Loucy (cell line): ENCODE measurements around the gene ASH1L.

Experiments
- H2AFZ ChIP-seq: fragments of 200-600 bp; sonication (generic); 2 replicates; pipeline ENCODE4 v1.6.0; 2016; ENCODE audit warnings: antibody characterized with exemption, mild to moderate bottlenecking, low read length, moderate library complexity
- H3F3A ChIP-seq: fragments of 200-600 bp; 2 replicates; pipeline ENCODE4 v1.6.0; 2016; ENCODE audit warnings: antibody characterized with exemption, low read depth, mild to moderate bottlenecking
- H3K27me3 ChIP-seq: fragments of 200-600 bp; sonication (generic); 2 replicates; pipeline ENCODE4 v1.6.1; 2014; ENCODE audit warnings: low read length, mild to moderate bottlenecking; ENCODE audit not compliant: insufficient read depth, poor library complexity, severe bottlenecking
- H3K36me3 ChIP-seq: fragments of 200-600 bp; sonication (generic); 2 replicates; pipeline ENCODE4 v1.6.1; 2016; ENCODE audit warnings: low read length; ENCODE audit not compliant: insufficient read depth
- H3K4me1 ChIP-seq: fragments of 200-600 bp; sonication (generic); 2 replicates; pipeline ENCODE4 v1.5.1; 2014; ENCODE audit warnings: low read length, mild to moderate bottlenecking; ENCODE audit not compliant: insufficient read depth, poor library complexity, severe bottlenecking
- H3K4me2 ChIP-seq: fragments of 200-600 bp; sonication (generic); 2 replicates; pipeline ENCODE4 v1.6.0; 2014; ENCODE audit warnings: antibody characterized with exemption, low read length, low read depth, mild to moderate bottlenecking; ENCODE audit not compliant: poor library complexity, severe bottlenecking
- H3K4me3 ChIP-seq: fragments of 200-600 bp; sonication (generic); 2 replicates; pipeline ENCODE4 v1.5.1; 2014; ENCODE audit warnings: low read length, mild to moderate bottlenecking, mixed read lengths; ENCODE audit not compliant: poor library complexity, severe bottlenecking
- H3K79me2 ChIP-seq: fragments of 200-600 bp; sonication (generic); 2 replicates; pipeline ENCODE4 v1.6.1; 2014; ENCODE audit warnings: low read length; ENCODE audit not compliant: insufficient read depth
- H3K9ac ChIP-seq: fragments of 200-600 bp; sonication (generic); 2 replicates; pipeline ENCODE4 v1.6.0; 2014; ENCODE audit warnings: mild to moderate bottlenecking, low read depth, low read length, moderate library complexity; ENCODE audit not compliant: poor library complexity, severe bottlenecking
- H3K9me2 ChIP-seq: fragments of 200-600 bp; sonication (generic); replicated peaks from 2 replicates; pipeline ENCODE4 v1.6.1; 2016; ENCODE audit warnings: low read depth, low read length, mixed read lengths
- H3K9me3 ChIP-seq: fragments of 200-600 bp; sonication (generic); 2 replicates; pipeline ENCODE4 v1.6.1; 2014; ENCODE audit warnings: mild to moderate bottlenecking, antibody characterized with exemption, low read length, low read depth; ENCODE audit not compliant: insufficient read depth
- H4K20me1 ChIP-seq: fragments of 200-600 bp; sonication (generic); 2 replicates; pipeline ENCODE4 v1.6.0; 2014; ENCODE audit warnings: antibody characterized with exemption, low read length, mild to moderate bottlenecking; ENCODE audit not compliant: insufficient read depth, poor library complexity, severe bottlenecking
- EZH2phosphoT487 ChIP-seq: fragments of 200-600 bp; IDR thresholded peaks from 2 replicates; pipeline ENCODE4 v1.6.1; 2018; ENCODE audit warnings: antibody characterized with exemption, mild to moderate bottlenecking, moderate library complexity, borderline replicate concordance
- TF ChIP-seq, protein P1 (sequence below): fragments of 200-600 bp; sonication (generic); conservative IDR thresholded peaks from 2 replicates; pipeline ENCODE4 v1.5.1; 2014; ENCODE audit warnings: mild to moderate bottlenecking, antibody characterized with exemption, low read length

ASH1L gene

DNA sequence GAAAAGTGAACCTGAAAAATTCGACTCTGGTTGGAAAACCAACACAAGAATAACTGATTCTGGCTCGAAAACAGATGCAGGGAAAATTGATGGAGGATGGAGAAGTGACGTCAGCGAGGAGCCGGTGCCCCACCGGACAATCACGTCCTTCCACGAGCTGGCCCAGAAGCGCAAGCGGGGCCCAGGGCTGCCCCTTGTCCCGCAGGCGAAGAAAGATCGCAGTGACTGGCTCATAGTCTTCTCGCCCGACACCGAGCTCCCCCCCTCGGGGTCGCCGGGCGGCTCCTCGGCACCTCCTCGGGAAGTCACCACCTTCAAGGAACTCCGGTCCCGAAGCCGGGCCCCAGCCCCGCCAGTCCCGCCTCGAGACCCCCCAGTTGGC lies 240.0 kb downstream of the ASH1L start:
- no peak for TF ChIP-seq EZH2phosphoT487
- TF ChIP-seq, protein P1, sequence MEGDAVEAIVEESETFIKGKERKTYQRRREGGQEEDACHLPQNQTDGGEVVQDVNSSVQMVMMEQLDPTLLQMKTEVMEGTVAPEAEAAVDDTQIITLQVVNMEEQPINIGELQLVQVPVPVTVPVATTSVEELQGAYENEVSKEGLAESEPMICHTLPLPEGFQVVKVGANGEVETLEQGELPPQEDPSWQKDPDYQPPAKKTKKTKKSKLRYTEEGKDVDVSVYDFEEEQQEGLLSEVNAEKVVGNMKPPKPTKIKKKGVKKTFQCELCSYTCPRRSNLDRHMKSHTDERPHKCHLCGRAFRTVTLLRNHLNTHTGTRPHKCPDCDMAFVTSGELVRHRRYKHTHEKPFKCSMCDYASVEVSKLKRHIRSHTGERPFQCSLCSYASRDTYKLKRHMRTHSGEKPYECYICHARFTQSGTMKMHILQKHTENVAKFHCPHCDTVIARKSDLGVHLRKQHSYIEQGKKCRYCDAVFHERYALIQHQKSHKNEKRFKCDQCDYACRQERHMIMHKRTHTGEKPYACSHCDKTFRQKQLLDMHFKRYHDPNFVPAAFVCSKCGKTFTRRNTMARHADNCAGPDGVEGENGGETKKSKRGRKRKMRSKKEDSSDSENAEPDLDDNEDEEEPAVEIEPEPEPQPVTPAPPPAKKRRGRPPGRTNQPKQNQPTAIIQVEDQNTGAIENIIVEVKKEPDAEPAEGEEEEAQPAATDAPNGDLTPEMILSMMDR, result no peak
- no peaks in the 10 kb centered on the region for H3K9me3 ChIP-seq
- peaks cover 26% of the 10 kb centered on the region for H3K4me1 ChIP-seq
- peak overlapping the region; percentile 86 for H3K9ac ChIP-seq
- H3K9me2 ChIP-seq, result no peaks in the 10 kb centered on the region
- H3F3A ChIP-seq, result 0 out of 2 replicates have a peak, but pooled peaks cover 6% of the 10 kb centered on the region
- peak overlapping the region; percentile 79 for H3K4me2 ChIP-seq
- no peaks in the 10 kb centered on the region for H3K27me3 ChIP-seq
- peaks cover 10% of the 10 kb centered on the region for H3K79me2 ChIP-seq
- H3K4me3 ChIP-seq, result peak overlapping the region; percentile 92
- H3K36me3 ChIP-seq, result peaks cover 38% of the 10 kb centered on the region; the same call in 1 of the 2 replicates
- no peak overlapping the region for H2AFZ ChIP-seq
- peaks cover 17% of the 10 kb centered on the region for H4K20me1 ChIP-seq

DNA sequence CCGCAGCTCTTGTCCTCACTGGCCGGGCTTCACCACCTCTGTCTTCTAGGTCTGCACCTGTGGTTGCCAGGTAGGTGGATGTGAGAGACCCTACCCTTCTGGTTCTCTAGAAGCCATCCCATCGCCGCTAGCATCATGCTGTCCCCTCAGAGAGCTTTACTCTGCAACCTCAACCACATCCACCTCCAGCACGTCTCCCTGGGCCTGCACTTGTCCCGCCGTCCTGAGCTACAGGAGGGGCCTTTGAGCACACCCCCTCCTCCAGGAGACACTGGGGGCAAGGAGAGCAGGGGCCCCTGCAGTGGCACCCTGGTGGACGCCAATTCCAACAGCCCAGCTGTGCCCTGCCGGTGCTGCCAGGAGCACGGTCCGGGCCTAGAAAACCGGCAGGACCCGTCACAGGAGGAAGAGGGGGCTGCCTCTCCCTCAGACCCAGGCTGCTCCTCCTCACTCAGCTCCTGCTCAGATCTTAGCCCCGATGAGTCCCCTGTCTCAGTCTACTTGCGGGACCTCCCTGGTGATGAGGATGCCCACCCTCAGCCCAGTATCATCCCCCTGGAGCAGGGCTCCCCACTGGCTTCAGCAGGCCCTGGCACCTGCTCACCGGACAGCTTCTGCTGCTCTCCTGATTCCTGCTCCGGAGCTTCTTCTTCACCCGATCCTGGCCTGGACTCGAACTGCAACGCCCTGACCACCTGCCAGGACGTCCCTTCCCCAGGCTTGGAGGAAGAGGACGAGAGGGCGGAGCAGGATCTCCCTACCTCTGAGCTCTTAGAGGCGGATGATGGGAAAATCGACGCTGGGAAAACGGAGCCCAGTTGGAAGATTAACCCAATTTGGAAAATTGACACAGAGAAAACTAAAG lies 240.7 kb downstream of the ASH1L start:
- Histone ChIP-seq H3K4me3 (peak overlapping the region; percentile 92), H3K27me3 (no peaks in the 10 kb centered on the region), H3K9me2 (no peaks in the 10 kb centered on the region), H3F3A (0 out of 2 replicates have a peak, but pooled peaks cover under 1% of the 10 kb centered on the region), H3K9ac (peak overlapping the region; percentile 86), H4K20me1 (peaks cover 21% of the 10 kb centered on the region), H3K79me2 (peaks cover 13% of the 10 kb centered on the region), H3K36me3 (peaks cover 38% of the 10 kb centered on the region; the same call in 1 of the 2 replicates), H2AFZ (no peak overlapping the region), H3K4me2 (peak overlapping the region; percentile 79), H3K4me1 (peaks cover 26% of the 10 kb centered on the region), H3K9me3 (no peaks in the 10 kb centered on the region)
- no peak for TF ChIP-seq EZH2phosphoT487
- TF ChIP-seq, protein P1, result no peak

DNA sequence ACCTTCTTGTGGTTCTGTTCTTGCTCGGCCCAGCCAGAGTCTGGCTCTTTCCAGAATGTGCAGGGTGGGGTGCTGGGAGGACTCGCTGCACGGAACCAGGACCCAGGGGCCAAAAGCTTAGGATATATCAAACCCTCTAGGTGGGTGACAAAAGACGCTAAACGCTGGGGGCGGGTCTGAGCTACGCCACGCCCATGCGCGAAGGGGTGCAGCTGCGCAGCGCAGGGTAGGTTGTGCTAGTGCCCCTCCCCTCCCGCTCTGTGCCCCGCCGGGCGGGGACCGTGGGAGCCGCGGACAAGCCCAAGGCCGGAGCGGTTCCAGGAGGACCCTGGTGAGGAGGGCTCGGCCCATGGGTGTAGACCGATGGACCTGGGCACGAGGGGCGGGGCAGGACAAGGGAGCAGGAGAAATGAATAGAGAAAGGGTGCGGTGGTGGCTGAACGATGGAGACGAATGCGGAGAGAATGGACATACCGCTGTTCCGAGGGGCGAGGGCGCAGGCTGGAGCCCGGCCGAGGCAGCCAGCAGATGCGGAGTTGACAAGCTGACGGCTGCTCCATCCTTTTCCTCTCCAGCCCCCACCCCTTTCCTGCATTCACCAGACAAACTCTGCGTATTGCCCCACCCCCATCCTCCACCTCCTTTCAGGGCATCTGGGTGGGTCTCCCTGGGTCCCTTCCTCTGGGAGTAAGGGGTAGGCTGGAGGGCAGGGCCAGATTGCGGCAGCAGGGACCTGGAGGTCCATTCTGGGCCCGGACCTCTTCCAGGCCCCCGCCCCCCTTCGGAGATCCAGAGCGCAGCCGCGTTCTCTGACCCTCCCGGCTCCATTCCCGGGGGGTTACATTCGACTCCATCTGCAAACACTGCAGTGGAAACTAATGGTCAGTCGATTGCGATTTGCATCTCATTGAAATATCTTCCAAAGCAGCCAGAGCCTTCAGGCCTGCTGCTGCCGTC lies 241.7 kb downstream of the ASH1L start, which contains the start of gene RUSC1:
Gene RUSC1, plus strand, starts transcription at position 234 of the 957 bp plus-strand sequence. CDS start 880 bp downstream, outside the sequence.
- Histone ChIP-seq H3K9me3 (no peaks in the 10 kb centered on the region), H3K4me1 (peaks cover 22% of the 10 kb centered on the region), H3K4me3 (no peak within 1 kb of the TSS), H3F3A (no peaks in the 10 kb centered on the region), H2AFZ (no peak within 1 kb of the TSS), H3K9ac (no peak within 1 kb of the TSS), H3K27me3 (no peaks in the 10 kb centered on the region), H3K9me2 (no peaks in the 10 kb centered on the region), H3K79me2 (peaks cover 22% of the 10 kb centered on the region), H4K20me1 (peaks cover 23% of the 10 kb centered on the region), H3K36me3 (peaks cover 41% of the 10 kb centered on the region; the same call in 1 of the 2 replicates), H3K4me2 (no peak within 1 kb of the TSS)
- no peak for TF ChIP-seq EZH2phosphoT487
